Measurements from ENCODE around the gene ATP11A. TPM values are rescaled to one million over a fixed set of nuclear protein-coding genes. Genes with fewer than 3 reads are reported as not detected.

ATP11A gene
- total and polyA plus RNA-seq, 8 donors, result 271 to 502 (median 458) TPM

DNA sequence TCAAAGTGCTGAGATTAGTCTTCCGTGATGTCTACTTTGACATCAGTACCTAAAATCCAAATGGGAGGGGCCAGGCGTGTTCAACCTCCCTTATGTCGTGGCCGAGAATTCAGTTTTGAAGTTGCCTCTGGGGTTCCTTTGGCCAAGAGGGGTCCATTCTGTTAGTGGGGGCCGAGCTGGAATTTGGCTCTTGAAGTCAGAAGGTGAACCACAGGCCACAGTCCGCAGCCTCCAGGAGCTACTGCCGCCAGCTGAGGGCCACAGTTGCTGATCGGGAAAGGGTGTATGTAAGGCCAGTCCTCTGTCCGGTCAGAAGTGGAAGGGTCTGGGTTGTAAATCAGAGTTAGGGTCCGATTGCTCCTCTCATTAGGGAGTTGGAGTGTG is 31.0 kb downstream of the ATP11A start:
- Histone ChIP-seq H3K4me1 (peaks cover 24 to 45% of the 10 kb centered on the region in 2 donors), H3K9me3 (no peaks in the 10 kb centered on the region), H3K4me3 (no peak overlapping the region), H3K27me3 (no peaks in the 10 kb centered on the region), H3K36me3 (peaks cover 0 to 4% of the 10 kb centered on the region in 2 donors), H3K27ac (peak overlapping the region; percentile 69 to 78)
- TF ChIP-seq, protein P1, sequence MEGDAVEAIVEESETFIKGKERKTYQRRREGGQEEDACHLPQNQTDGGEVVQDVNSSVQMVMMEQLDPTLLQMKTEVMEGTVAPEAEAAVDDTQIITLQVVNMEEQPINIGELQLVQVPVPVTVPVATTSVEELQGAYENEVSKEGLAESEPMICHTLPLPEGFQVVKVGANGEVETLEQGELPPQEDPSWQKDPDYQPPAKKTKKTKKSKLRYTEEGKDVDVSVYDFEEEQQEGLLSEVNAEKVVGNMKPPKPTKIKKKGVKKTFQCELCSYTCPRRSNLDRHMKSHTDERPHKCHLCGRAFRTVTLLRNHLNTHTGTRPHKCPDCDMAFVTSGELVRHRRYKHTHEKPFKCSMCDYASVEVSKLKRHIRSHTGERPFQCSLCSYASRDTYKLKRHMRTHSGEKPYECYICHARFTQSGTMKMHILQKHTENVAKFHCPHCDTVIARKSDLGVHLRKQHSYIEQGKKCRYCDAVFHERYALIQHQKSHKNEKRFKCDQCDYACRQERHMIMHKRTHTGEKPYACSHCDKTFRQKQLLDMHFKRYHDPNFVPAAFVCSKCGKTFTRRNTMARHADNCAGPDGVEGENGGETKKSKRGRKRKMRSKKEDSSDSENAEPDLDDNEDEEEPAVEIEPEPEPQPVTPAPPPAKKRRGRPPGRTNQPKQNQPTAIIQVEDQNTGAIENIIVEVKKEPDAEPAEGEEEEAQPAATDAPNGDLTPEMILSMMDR (IDR thresholded peaks at IDR 0.05), result no peak
- DNase-seq (no peak), ATAC-seq (no peak)
- intact Hi-C loops (cut with DNase I), result no loop called here

DNA sequence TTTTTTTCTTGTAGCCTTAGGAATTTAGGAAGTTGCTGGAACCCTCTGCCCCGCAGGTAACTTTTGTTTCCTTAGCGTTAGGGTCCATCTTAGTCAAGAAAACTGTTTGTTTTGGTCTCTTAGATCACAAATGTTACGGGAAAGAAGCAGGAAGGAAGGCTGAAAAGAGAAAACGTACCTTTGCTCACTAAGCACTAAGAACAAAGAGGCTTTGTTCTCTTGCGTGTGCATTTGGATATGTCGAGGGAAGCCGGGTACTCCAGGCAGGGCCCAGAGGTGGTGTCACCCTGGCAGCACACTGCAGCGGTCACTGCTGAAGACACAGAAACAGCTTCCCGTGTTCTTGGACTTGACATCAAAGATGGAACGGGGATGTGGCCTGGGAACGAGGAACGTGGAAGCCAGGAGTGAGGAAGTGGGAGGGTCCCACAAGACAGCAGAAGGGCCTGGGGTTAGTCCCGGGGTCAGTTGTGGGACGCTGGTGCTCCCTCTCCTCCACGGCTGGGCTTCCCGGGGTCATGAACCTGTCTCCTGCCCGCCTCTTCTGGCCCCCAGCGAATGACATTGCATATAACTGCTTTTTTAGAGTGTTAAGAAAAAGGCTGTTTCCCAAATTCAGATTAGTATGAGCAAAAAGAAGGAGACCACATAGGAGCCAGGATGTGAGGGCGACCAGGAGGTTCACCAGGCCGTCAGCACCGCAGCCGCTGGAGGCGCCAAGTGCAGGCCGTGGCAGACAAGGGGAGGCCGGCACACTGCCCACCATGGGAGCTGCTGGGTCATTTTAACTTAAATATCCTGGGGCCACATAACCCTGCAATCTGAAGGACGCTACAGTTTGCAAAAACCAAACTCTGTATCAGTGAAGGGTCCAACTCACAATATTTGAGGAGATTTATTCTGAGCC is 31.6 kb downstream of the ATP11A start:
- no peak overlapping the region for H3K4me3 ChIP-seq
- H3K27ac ChIP-seq, result peak overlapping the region; percentile 69 to 78
- DNase-seq (no peak), ATAC-seq (no peak)
- TF ChIP-seq, protein P1 (IDR thresholded peaks at IDR 0.05), result no peak
- intact Hi-C loops (cut with DNase I), result no loop called here
- H3K9me3 ChIP-seq, result no peaks in the 10 kb centered on the region
- H3K36me3 ChIP-seq, result peaks cover 0 to 4% of the 10 kb centered on the region in 2 donors
- H3K27me3 ChIP-seq, result no peaks in the 10 kb centered on the region
- peaks cover 24 to 51% of the 10 kb centered on the region in 2 donors for H3K4me1 ChIP-seq

DNA sequence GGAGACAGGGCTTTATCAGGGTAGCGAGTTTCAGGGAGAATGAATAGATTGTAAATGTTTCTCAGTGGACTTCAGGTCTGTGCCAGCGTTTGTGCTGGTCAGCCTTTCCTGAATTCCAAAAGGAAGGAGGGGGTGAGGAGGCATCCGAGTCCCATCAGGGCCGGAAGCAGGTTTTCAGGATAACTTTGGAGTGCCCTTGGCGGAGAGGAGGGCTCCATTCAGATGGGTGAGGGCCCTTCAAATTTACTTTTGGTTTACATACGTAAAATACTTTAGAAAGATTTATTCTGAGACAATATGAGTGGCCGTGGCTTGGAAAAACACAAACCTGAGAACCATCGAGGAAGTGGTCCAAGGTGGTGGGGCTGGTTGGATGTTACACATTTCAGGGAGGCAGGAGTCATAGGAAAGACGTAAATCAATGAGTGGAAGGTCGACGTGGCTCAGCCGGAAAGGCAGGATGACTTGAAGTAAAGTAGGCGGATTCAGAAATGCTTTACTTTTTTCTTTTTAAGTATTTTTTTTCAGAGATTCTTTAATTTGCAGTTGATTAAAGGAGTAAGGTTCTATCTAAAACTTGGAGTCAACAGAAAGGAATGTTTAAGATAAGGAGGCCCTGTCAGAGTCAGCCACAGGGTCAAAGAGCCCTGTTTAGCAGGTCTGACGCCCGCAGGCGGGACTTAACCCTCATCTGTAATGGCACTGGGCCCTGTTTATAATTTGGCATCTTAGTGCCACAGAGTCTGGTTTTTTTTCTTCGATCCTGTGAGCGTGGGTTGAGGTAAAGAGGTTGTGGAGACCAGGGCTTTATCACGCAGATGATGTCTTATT is 32.8 kb downstream of the ATP11A start:
- H3K27me3 ChIP-seq, result no peaks in the 10 kb centered on the region
- H3K4me1 ChIP-seq, result peaks cover 28 to 56% of the 10 kb centered on the region in 2 donors
- ATAC-seq, result peak; percentile 59
- H3K27ac ChIP-seq, result peak overlapping the region; percentile 69 to 78
- H3K36me3 ChIP-seq, result peaks cover 0 to 4% of the 10 kb centered on the region in 2 donors
- intact Hi-C loops (cut with DNase I), result no loop called here
- TF ChIP-seq, protein P1 (IDR thresholded peaks at IDR 0.05), result no peak
- no peak overlapping the region for H3K4me3 ChIP-seq
- DNase-seq, result peak in 2 of 4 donors; percentile 73 to 84
- H3K9me3 ChIP-seq, result no peaks in the 10 kb centered on the region

DNA sequence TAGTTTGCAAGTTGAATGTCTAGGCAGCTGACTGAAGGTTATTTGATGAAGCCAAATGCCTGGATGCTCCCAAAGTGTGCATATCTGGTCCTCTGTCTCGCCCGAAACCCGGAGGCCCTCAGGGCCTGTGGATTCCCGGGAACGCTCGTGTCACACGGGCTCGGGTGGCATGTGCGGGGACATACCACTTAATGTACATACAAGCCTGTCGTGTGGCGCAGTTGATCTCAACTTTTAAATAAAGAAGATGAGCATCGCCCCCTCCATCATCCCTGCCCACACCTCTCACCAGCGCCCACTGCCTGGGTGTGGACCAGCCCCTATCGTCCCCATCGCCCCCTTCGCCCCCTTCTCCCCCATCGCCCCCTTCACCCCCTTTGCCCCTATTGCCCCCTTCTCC is 33.9 kb downstream of the ATP11A start:
- Histone ChIP-seq H3K27me3 (no peaks in the 10 kb centered on the region), H3K27ac (peak overlapping the region in 1 of 2 donors; percentile 78), H3K36me3 (peaks cover 0 to 4% of the 10 kb centered on the region in 2 donors), H3K9me3 (no peaks in the 10 kb centered on the region), H3K4me1 (peaks cover 28 to 60% of the 10 kb centered on the region in 2 donors), H3K4me3 (no peak overlapping the region)
- no peak for DNase-seq
- intact Hi-C loops (cut with DNase I), result no loop called here
- TF ChIP-seq, protein P1 (IDR thresholded peaks at IDR 0.05), result no peak
- no peak for ATAC-seq

Measured in left lung (tissue), 10 donors.